SKM-1 treated with dmso at 0.1 percent for 144 hours (cell line): ENCODE results near the gene POLR2H.

Experiments used
- DNase-seq: peaks from one replicate; lab custom pipeline; 2025; ENCODE audit not compliant: unreplicated experiment; lab: John Stamatoyannopoulos, UW

POLR2H gene

GRCh38 chr3:184368116-184368515, 6.6 kb downstream of the POLR2H start:
- no peak for DNase-seq

- no peak for DNase-seq
Observed at GRCh38 chr3:184368586-184369183, 7.2 kb downstream of the POLR2H start.

- peak; percentile 76 for DNase-seq
Observed at GRCh38 chr3:184371570-184372018, 10.1 kb downstream of the POLR2H start.

- no peak for DNase-seq
Observed at GRCh38 chr3:184372296-184372821, 10.8 kb downstream of the POLR2H start.

GRCh38 chr3:184372911-184373310, 11.4 kb downstream of the POLR2H start:
- DNase-seq = no peak

- no peak for DNase-seq
Observed at GRCh38 chr3:184373422-184373821, 11.9 kb downstream of the POLR2H start.

- DNase-seq = no peak
Observed at GRCh38 chr3:184375747-184376461, 14.4 kb downstream of the POLR2H start.

GRCh38 chr3:184377374-184377773, 15.9 kb downstream of the POLR2H start:
- no peak for DNase-seq

- DNase-seq = no peak
Observed at GRCh38 chr3:184377882-184378445, 16.5 kb downstream of the POLR2H start, which contains the start of gene THPO. THPO (minus strand) TSS chr3:184378207; CDS start chr3:184376259, 1,948 bp downstream.

- DNase-seq = no peak
Observed at GRCh38 chr3:184378651-184379357, 17.3 kb downstream of the POLR2H start.

- DNase-seq = no peak
Observed at GRCh38 chr3:184379358-184380184, 18.1 kb downstream of the POLR2H start, which contains the start of gene CHRD. CHRD (plus strand) TSS chr3:184380054; CDS start chr3:184380319, 265 bp downstream.

GRCh38 chr3:184380185-184380626, 18.7 kb downstream of the POLR2H start:
- no peak for DNase-seq

- no peak for DNase-seq
Observed at GRCh38 chr3:184380627-184381260, 19.2 kb downstream of the POLR2H start.

GRCh38 chr3:184381261-184382224, 20.0 kb downstream of the POLR2H start:
- DNase-seq = no peak

GRCh38 chr3:184382326-184383032, 21.0 kb downstream of the POLR2H start:
- no peak for DNase-seq

- no peak for DNase-seq
Observed at GRCh38 chr3:184383033-184383740, 21.7 kb downstream of the POLR2H start.

GRCh38 chr3:184384342-184384741, 22.8 kb downstream of the POLR2H start:
- no peak for DNase-seq
